DOHH2 (cell line): Measurements from ENCODE around the gene WDR77.

Experiments used
- H3F3A ChIP-seq: fragments of 200-600 bp; sonication (generic), shearing (Covaris generic); 2 replicates; pipeline ENCODE4 v1.6.0; 2016; ENCODE audit warnings: antibody characterized with exemption, mild to moderate bottlenecking; ENCODE audit not compliant: control insufficient read depth, insufficient read depth
- H3K27ac ChIP-seq: fragments of 200-600 bp; sonication (generic); 2 replicates; pipeline ENCODE4 v1.5.1; 2014; ENCODE audit warnings: low read depth, mild to moderate bottlenecking, low read length, moderate library complexity
- H3K27me3 ChIP-seq: fragments of 200-600 bp; sonication (generic); 2 replicates; pipeline ENCODE4 v1.6.1; 2014; ENCODE audit warnings: mild to moderate bottlenecking, low read length, mixed read lengths; ENCODE audit not compliant: control insufficient read depth
- H3K36me3 ChIP-seq: fragments of 200-600 bp; sonication (generic); 2 replicates; pipeline ENCODE4 v1.6.1; 2014; ENCODE audit warnings: mild to moderate bottlenecking, low read length, moderate library complexity, mixed read lengths; ENCODE audit not compliant: control insufficient read depth
- H3K4me1 ChIP-seq: fragments of 200-600 bp; sonication (generic); 2 replicates; pipeline ENCODE4 v1.6.1; 2014; ENCODE audit warnings: mild to moderate bottlenecking, low read length, mixed read lengths; ENCODE audit not compliant: control insufficient read depth
- H3K4me2 ChIP-seq: fragments of 200-600 bp; sonication (generic); 2 replicates; pipeline ENCODE4 v1.6.0; 2014; ENCODE audit warnings: mild to moderate bottlenecking, low read length, moderate library complexity
- H3K4me3 ChIP-seq: fragments of 200-600 bp; sonication (generic); 2 replicates; pipeline ENCODE4 v1.5.1; 2014; ENCODE audit warnings: mild to moderate bottlenecking, low read length, mixed read lengths
- H3K79me2 ChIP-seq: fragments of 200-600 bp; sonication (generic); 2 replicates; pipeline ENCODE4 v1.6.1; 2014; ENCODE audit warnings: mild to moderate bottlenecking, low read length, mixed read lengths; ENCODE audit not compliant: control insufficient read depth
- H3K9me2 ChIP-seq: fragments of 200-600 bp; sonication (generic); replicated peaks from 2 replicates; pipeline ENCODE4 v1.6.1; 2014; ENCODE audit warnings: mild to moderate bottlenecking, low read length, mixed read lengths; ENCODE audit not compliant: control insufficient read depth
- H3K9me3 ChIP-seq: fragments of 200-600 bp; sonication (generic); 2 replicates; pipeline ENCODE4 v1.6.1; 2014; ENCODE audit warnings: antibody characterized with exemption, low read length, mixed read lengths; ENCODE audit not compliant: control insufficient read depth, insufficient read depth
- H4K20me1 ChIP-seq: fragments of 200-600 bp; sonication (generic); 2 replicates; pipeline ENCODE4 v1.6.0; 2014; ENCODE audit warnings: low read depth, mild to moderate bottlenecking, antibody characterized with exemption, low read length, moderate library complexity; ENCODE audit not compliant: control insufficient read depth, insufficient read depth
- EZH2phosphoT487 ChIP-seq: fragments of 200-600 bp; sonication (generic); IDR thresholded peaks from 2 replicates; pipeline ENCODE4 v1.6.1; 2017; ENCODE audit warnings: borderline replicate concordance, mild to moderate bottlenecking, antibody characterized with exemption, low read length, moderate library complexity, mixed read lengths
- TF ChIP-seq, protein P1 (sequence below): fragments of 200-600 bp; sonication (generic); IDR thresholded peaks from one replicate; pipeline ENCODE4 v1.5.1; 2014; ENCODE audit warnings: antibody characterized with exemption, mild to moderate bottlenecking, low read depth, low read length; ENCODE audit not compliant: poor library complexity, severe bottlenecking

The WDR77 gene

DNA sequence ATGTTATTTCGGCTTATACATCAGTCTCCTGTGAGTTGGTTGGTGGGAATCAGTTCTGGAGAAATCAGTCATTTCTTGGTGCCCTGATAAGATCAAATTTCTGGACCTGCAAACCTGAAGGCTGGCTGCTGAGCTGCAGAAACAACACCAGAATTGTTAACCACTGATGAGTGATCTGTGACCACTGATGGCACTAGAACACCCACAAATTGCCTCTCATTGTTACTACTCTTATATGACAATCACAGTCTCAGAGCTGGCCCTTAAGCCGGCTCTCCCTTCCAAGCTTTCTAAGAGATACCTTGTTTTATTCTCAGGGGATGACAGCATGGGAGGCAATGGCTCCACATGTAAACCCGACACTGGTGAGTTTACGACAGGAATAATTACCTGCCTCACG is 26.6 kb upstream of the WDR77 start:
- no peaks in the 10 kb centered on the region for H4K20me1 ChIP-seq
- no peak overlapping the region for H3K27ac ChIP-seq
- no peaks in the 10 kb centered on the region for H3K79me2 ChIP-seq
- H3K27me3 ChIP-seq = no peaks in the 10 kb centered on the region
- H3K9me3 ChIP-seq = no peaks in the 10 kb centered on the region
- peaks cover 10% of the 10 kb centered on the region for H3F3A ChIP-seq
- 0 out of 2 replicates have a peak overlapping the region, but pooled peaks have one; percentile 0 for H3K4me3 ChIP-seq
- H3K4me1 ChIP-seq = peaks cover 56% of the 10 kb centered on the region
- no peaks in the 10 kb centered on the region for H3K9me2 ChIP-seq
- TF ChIP-seq EZH2phosphoT487 = no peak
- TF ChIP-seq, protein P1, sequence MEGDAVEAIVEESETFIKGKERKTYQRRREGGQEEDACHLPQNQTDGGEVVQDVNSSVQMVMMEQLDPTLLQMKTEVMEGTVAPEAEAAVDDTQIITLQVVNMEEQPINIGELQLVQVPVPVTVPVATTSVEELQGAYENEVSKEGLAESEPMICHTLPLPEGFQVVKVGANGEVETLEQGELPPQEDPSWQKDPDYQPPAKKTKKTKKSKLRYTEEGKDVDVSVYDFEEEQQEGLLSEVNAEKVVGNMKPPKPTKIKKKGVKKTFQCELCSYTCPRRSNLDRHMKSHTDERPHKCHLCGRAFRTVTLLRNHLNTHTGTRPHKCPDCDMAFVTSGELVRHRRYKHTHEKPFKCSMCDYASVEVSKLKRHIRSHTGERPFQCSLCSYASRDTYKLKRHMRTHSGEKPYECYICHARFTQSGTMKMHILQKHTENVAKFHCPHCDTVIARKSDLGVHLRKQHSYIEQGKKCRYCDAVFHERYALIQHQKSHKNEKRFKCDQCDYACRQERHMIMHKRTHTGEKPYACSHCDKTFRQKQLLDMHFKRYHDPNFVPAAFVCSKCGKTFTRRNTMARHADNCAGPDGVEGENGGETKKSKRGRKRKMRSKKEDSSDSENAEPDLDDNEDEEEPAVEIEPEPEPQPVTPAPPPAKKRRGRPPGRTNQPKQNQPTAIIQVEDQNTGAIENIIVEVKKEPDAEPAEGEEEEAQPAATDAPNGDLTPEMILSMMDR = no peak
- H3K4me2 ChIP-seq = peak overlapping the region; percentile 66
- peaks cover 4% of the 10 kb centered on the region; the same call in 1 of the 2 replicates for H3K36me3 ChIP-seq

DNA sequence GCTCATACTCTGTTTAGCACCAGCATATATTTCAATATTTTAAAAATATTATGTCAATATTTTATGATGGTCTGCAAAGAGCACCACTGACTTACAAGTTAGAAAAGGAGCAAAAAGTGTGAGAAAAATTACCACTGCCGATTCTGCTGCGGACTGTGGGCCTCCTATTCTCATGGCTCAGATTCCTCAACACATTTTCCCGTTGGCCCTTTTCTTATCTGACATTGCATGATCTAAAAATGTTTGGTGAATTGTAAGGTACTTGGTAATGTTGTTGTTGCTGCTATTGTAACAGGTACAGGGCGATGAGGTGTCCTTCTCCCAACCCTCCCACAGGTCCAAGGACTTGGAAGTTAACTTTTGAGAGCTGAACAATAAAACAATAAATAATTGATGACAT is 25.5 kb upstream of the WDR77 start:
- Histone ChIP-seq H3K9me2 (no peaks in the 10 kb centered on the region), H3K9me3 (no peaks in the 10 kb centered on the region), H3K27ac (no peak overlapping the region), H3K36me3 (peaks cover 13% of the 10 kb centered on the region), H3K27me3 (no peaks in the 10 kb centered on the region), H4K20me1 (no peaks in the 10 kb centered on the region), H3K4me1 (peaks cover 68% of the 10 kb centered on the region), H3K4me3 (peak overlapping the region; percentile 53), H3K79me2 (no peaks in the 10 kb centered on the region), H3K4me2 (peak overlapping the region; percentile 66), H3F3A (peaks cover 10% of the 10 kb centered on the region)
- TF ChIP-seq, protein P1 = no peak
- no peak for TF ChIP-seq EZH2phosphoT487

DNA sequence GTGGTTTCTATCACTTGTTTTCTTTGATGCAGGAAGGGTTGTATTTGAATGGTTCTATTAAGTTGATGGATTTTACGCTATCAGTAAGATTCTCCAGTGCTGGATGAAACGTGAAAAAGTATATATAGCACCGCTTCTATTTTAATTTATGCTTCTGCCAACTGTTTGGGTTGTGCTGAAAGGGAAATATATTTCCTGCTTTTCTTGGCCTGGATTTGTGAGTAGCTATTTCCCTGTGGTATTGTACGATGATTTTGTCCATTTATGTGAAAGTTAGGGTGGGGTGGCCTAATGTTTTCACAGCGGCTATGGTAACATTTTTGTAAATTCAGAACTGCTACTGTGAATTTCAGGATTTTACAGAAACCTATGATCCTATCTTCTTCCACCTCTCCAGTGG is 25.1 kb upstream of the WDR77 start:
- no peak overlapping the region for H3K27ac ChIP-seq
- no peaks in the 10 kb centered on the region for H3K9me3 ChIP-seq
- H3K4me3 ChIP-seq = peak overlapping the region; percentile 53
- H3F3A ChIP-seq = peaks cover 10% of the 10 kb centered on the region
- TF ChIP-seq EZH2phosphoT487 = no peak
- TF ChIP-seq, protein P1 = no peak
- peaks cover 70% of the 10 kb centered on the region for H3K4me1 ChIP-seq
- peaks cover 17% of the 10 kb centered on the region for H3K36me3 ChIP-seq
- no peaks in the 10 kb centered on the region for H3K9me2 ChIP-seq
- H3K4me2 ChIP-seq = peak overlapping the region; percentile 66
- H3K27me3 ChIP-seq = no peaks in the 10 kb centered on the region
- no peaks in the 10 kb centered on the region for H3K79me2 ChIP-seq
- H4K20me1 ChIP-seq = no peaks in the 10 kb centered on the region
